HPDE6-E6E7 (cell line): ENCODE data around the gene HOXB3.

Experiments
- DNase-seq: peaks from one replicate; pipeline ENCODE4 v3.0.0; 2011; ENCODE audit warnings: missing footprints; ENCODE audit errors: extremely low spot score

HOXB3 gene

GRCh38 chr17:48556576-48557401, 33.3 kb downstream of the HOXB3 start:
- DNase-seq = no peak

GRCh38 chr17:48556229-48556575, 33.8 kb downstream of the HOXB3 start:
- DNase-seq = no peak

GRCh38 chr17:48555258-48556228, 34.5 kb downstream of the HOXB3 start:
- peak; percentile 60 for DNase-seq

- DNase-seq = no peak
Observed at GRCh38 chr17:48554412-48555257, 35.4 kb downstream of the HOXB3 start.

GRCh38 chr17:48553826-48554225, 36.2 kb downstream of the HOXB3 start:
- no peak for DNase-seq

- no peak for DNase-seq
Observed at GRCh38 chr17:48553190-48553547, 36.9 kb downstream of the HOXB3 start.

GRCh38 chr17:48552466-48553189, 37.4 kb downstream of the HOXB3 start:
- no peak for DNase-seq

GRCh38 chr17:48551596-48552465, 38.2 kb downstream of the HOXB3 start:
- no peak for DNase-seq

GRCh38 chr17:48551214-48551555, 38.9 kb downstream of the HOXB3 start:
- DNase-seq = no peak

GRCh38 chr17:48550502-48551213, 39.4 kb downstream of the HOXB3 start:
- no peak for DNase-seq

GRCh38 chr17:48549914-48550501, 40.0 kb downstream of the HOXB3 start:
- no peak for DNase-seq

GRCh38 chr17:48549281-48549630, 40.8 kb downstream of the HOXB3 start:
- no peak for DNase-seq

GRCh38 chr17:48548523-48549280, 41.3 kb downstream of the HOXB3 start:
- DNase-seq = no peak

GRCh38 chr17:48547808-48548522, 42.1 kb downstream of the HOXB3 start:
- DNase-seq = no peak

GRCh38 chr17:48546924-48547807, 42.9 kb downstream of the HOXB3 start:
- no peak for DNase-seq

- no peak for DNase-seq
Observed at GRCh38 chr17:48546137-48546923, 43.7 kb downstream of the HOXB3 start.
